SW 1271 (cell line): ENCODE measurements around the gene ISYNA1.
"Not testable (repeated sequence)": the region's sequence is repeated elsewhere in the genome, so short reads cannot be mapped to it uniquely, and the experiment has no call there.

Experiments
- DNase-seq, 2 experiments: peaks; one replicate each; lab custom pipeline; 2025; lab: John Stamatoyannopoulos, UW

ISYNA1 gene

GRCh38 chr19:18419195-18419698 lies 18.7 kb downstream of the ISYNA1 start, which contains the start of gene SSBP4:
Gene SSBP4, plus strand, starts transcription at chr19:18419398. Its CDS starts 251 bp downstream, at chr19:18419649.
- peak in 1 of 2 experiments; percentile 67 for DNase-seq

GRCh38 chr19:18418483-18419194 lies 19.3 kb downstream of the ISYNA1 start:
- DNase-seq = no peak

GRCh38 chr19:18418029-18418482 lies 19.9 kb downstream of the ISYNA1 start:
- no peak for DNase-seq

- peak in 1 of 2 experiments; percentile 71 for DNase-seq
Measured at GRCh38 chr19:18417250-18418028, 20.5 kb downstream of the ISYNA1 start.

GRCh38 chr19:18416778-18417249 lies 21.1 kb downstream of the ISYNA1 start:
- DNase-seq = peak; percentile 62 to 79

GRCh38 chr19:18415178-18415867 lies 22.6 kb downstream of the ISYNA1 start:
- DNase-seq = no peak

- peak in 1 of 2 experiments; percentile 36 for DNase-seq
Measured at GRCh38 chr19:18414504-18415177, 23.3 kb downstream of the ISYNA1 start.

- DNase-seq = no peak
Measured at GRCh38 chr19:18412610-18413239, 25.2 kb downstream of the ISYNA1 start.

- DNase-seq = no peak
Measured at GRCh38 chr19:18408053-18408476, 29.9 kb downstream of the ISYNA1 start.

- DNase-seq = no peak
Measured at GRCh38 chr19:18406749-18407148, 31.2 kb downstream of the ISYNA1 start.

GRCh38 chr19:18405754-18406153 lies 32.2 kb downstream of the ISYNA1 start:
- DNase-seq = not testable (repeated sequence)

- not testable (repeated sequence) for DNase-seq
Measured at GRCh38 chr19:18402455-18403248, 35.3 kb downstream of the ISYNA1 start.

GRCh38 chr19:18401580-18402112 lies 36.3 kb downstream of the ISYNA1 start:
- DNase-seq = peak in 1 of 2 experiments; percentile 69

GRCh38 chr19:18399008-18399407 lies 38.9 kb downstream of the ISYNA1 start:
- DNase-seq = no peak

GRCh38 chr19:18397242-18398202 lies 40.4 kb downstream of the ISYNA1 start, which contains the start of gene LRRC25:
Gene LRRC25, minus strand, starts transcription at chr19:18397622. Its CDS starts 659 bp downstream, at chr19:18396963.
- no peak for DNase-seq

GRCh38 chr19:18396471-18397241 lies 41.3 kb downstream of the ISYNA1 start:
- no peak for DNase-seq

- DNase-seq = no peak
Measured at GRCh38 chr19:18393836-18394235, 44.1 kb downstream of the ISYNA1 start.

GRCh38 chr19:18392926-18393325 lies 45.0 kb downstream of the ISYNA1 start:
- DNase-seq = no peak
